ENCODE results near the gene GPC3. TPM values are rescaled to one million over a fixed set of nuclear protein-coding genes. Genes with fewer than 3 reads are reported as not detected.

The GPC3 gene
- total and polyA plus RNA-seq, 2 of the 4 experiments (the other 2 are of a cell fraction): not detected

DNA sequence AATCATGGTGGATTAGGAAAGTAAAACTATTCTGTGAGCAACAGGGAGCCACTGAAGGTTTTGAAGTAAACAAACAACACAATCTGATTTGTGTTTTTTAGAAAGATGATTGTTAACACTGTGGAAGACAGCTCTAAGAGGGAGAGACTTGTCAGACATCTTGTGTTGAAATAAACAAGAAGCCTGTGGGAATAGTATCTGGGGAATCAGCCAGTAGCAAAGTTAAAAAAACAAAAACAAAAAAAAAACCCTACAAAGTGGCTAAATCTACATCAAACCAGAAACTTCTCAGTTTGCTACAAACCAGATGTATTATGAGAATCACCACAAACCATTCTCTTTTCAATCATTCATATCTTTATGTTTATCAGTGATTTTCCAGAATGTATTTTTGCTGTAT lies 444.4 kb downstream of the GPC3 start:
- H3K79me1 ChIP-seq (ENCODE audit: low read depth in 1 of 2, low read length in 2 of 2): no peaks in the 10 kb centered on the region
- H4K91ac ChIP-seq (ENCODE audit: insufficient read depth, low read depth, low read length): no peak overlapping the region
- H3K9me3 ChIP-seq (ENCODE audit: control insufficient read depth, insufficient read depth, low read length): no peaks in the 10 kb centered on the region
- no peak overlapping the region for H4K8ac ChIP-seq (ENCODE audit: low read depth in 2 of 2, low read length in 2 of 2)
- H3K9me1 ChIP-seq (ENCODE audit: insufficient read depth, low read length): no peaks in the 10 kb centered on the region
- H4K5ac ChIP-seq (ENCODE audit: low read depth, low read length): no peak overlapping the region
- no peak overlapping the region for H3K4me2 ChIP-seq (ENCODE audit: low read depth, low read length)
- H3K4me3 ChIP-seq (ENCODE audit: insufficient read depth, low read depth, low read length): no peak overlapping the region
- dilution Hi-C loops (cut with HindIII; ENCODE audit: low sequenced_read_pairs, unreplicated experiment) (no loop called here), in situ Hi-C loops (cut with MboI; ENCODE audit: low sequenced_read_pairs) (no loop called here), intact Hi-C loops (cut with micrococcal nuclease) (no loop called here)
- ATAC-seq (ENCODE audit: low read depth): no peak
- no peak overlapping the region for H3K18ac ChIP-seq (ENCODE audit: low read depth, low read length)
- H3K23ac ChIP-seq (ENCODE audit: low read depth, low read length): no peak overlapping the region
- H2AK5ac ChIP-seq (ENCODE audit: low read depth, low read length): no peak overlapping the region
- H3K4me1 ChIP-seq (ENCODE audit: control insufficient read depth, insufficient read depth, low read length): no peaks in the 10 kb centered on the region
- TF ChIP-seq FOS (IDR thresholded peaks at IDR 0.05; ENCODE audit: low read depth, low read length): no peak
- TF ChIP-seq, protein P1, sequence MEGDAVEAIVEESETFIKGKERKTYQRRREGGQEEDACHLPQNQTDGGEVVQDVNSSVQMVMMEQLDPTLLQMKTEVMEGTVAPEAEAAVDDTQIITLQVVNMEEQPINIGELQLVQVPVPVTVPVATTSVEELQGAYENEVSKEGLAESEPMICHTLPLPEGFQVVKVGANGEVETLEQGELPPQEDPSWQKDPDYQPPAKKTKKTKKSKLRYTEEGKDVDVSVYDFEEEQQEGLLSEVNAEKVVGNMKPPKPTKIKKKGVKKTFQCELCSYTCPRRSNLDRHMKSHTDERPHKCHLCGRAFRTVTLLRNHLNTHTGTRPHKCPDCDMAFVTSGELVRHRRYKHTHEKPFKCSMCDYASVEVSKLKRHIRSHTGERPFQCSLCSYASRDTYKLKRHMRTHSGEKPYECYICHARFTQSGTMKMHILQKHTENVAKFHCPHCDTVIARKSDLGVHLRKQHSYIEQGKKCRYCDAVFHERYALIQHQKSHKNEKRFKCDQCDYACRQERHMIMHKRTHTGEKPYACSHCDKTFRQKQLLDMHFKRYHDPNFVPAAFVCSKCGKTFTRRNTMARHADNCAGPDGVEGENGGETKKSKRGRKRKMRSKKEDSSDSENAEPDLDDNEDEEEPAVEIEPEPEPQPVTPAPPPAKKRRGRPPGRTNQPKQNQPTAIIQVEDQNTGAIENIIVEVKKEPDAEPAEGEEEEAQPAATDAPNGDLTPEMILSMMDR (conservative IDR thresholded peaks at IDR 0.05; ENCODE audit: low read depth, low read length): no peak
- TF ChIP-seq ELK1 (IDR thresholded peaks at IDR 0.05; ENCODE audit: borderline replicate concordance, low read depth, low read length): no peak
- no peak for TF ChIP-seq RCOR1 (IDR thresholded peaks at IDR 0.05; ENCODE audit: insufficient replicate concordance, low read length)
- TF ChIP-seq NFE2L2 (IDR thresholded peaks at IDR 0.05; ENCODE audit: low read depth, low read length): no peak
- no peak for TF ChIP-seq CHD1 (IDR thresholded peaks at IDR 0.05; ENCODE audit: low read depth, low read length)
- ChIA-PET POLR2A (ENCODE audit: unreplicated experiment) (no interaction called here), CTCF (no interaction called here)
- H3K27ac ChIP-seq (ENCODE audit: insufficient read depth, low read length): no peak overlapping the region
- no peak overlapping the region for H2BK15ac ChIP-seq (ENCODE audit: low read depth, low read length)
- H2BK20ac ChIP-seq (ENCODE audit: low read depth, low read length): no peak overlapping the region
- no peak for DNase-seq
- no peak overlapping the region for H2BK5ac ChIP-seq (ENCODE audit: low read depth, low read length, poor library complexity, severe bottlenecking)
- no peaks in the 10 kb centered on the region; the same call in 1 of the 2 replicates for H3K27me3 ChIP-seq (ENCODE audit: control insufficient read depth, insufficient read depth, low read length)
- no peak overlapping the region for H3K9ac ChIP-seq (ENCODE audit: low read depth, low read length)
- H4K20me1 ChIP-seq (ENCODE audit: insufficient read depth, low read length): no peaks in the 10 kb centered on the region
- H3K36me3 ChIP-seq (ENCODE audit: control insufficient read depth, insufficient read depth, low read length): no peaks in the 10 kb centered on the region
- H2AK9ac ChIP-seq (replicated peaks; ENCODE audit: low read depth, low read length, poor library complexity): no peak overlapping the region
- H3K4ac ChIP-seq (ENCODE audit: low read depth, low read length): no peak overlapping the region
- H2AFZ ChIP-seq (replicated peaks; ENCODE audit: low read length, poor library complexity): no peak overlapping the region
- no peak overlapping the region for H3K56ac ChIP-seq (ENCODE audit: extremely low read depth, insufficient read depth, low read length)
- no peak overlapping the region for H3K14ac ChIP-seq (replicated peaks; ENCODE audit: low read depth, low read length)
- BruUV-seq (replicated peaks): no TSS peak
- H2BK120ac ChIP-seq (ENCODE audit: low read depth, low read length): no peak overlapping the region

All from IMR-90 (cell line).